IPS DF 4.7 (cell line): ENCODE data around the gene HRH2.

ENCODE experiments used
- DNase-seq: peaks from one replicate; pipeline ENCODE4 v3.0.0-alpha.2; 2013; ENCODE audit warnings: low spot score; ENCODE audit errors: extremely low read depth

HRH2 gene

GRCh38 chr5:175675873-175676272 lies 18.0 kb downstream of the HRH2 start:
- DNase-seq = no peak

GRCh38 chr5:175677571-175677970 lies 19.7 kb downstream of the HRH2 start:
- no peak for DNase-seq

GRCh38 chr5:175678074-175678473 lies 20.2 kb downstream of the HRH2 start:
- no peak for DNase-seq

GRCh38 chr5:175679411-175679810 lies 21.5 kb downstream of the HRH2 start:
- DNase-seq = no peak

- DNase-seq = no peak
These were observed 22.1 kb downstream of the HRH2 start for GRCh38 chr5:175680020-175680419.

GRCh38 chr5:175680463-175680862 lies 22.6 kb downstream of the HRH2 start:
- no peak for DNase-seq

GRCh38 chr5:175681045-175681967 lies 23.4 kb downstream of the HRH2 start:
- no peak for DNase-seq

- DNase-seq = no peak
These were observed 24.1 kb downstream of the HRH2 start for GRCh38 chr5:175681968-175682340.

GRCh38 chr5:175682664-175683063 lies 24.8 kb downstream of the HRH2 start:
- no peak for DNase-seq

- no peak for DNase-seq
These were observed 25.4 kb downstream of the HRH2 start for GRCh38 chr5:175683231-175683630.

GRCh38 chr5:175683921-175684320 lies 26.1 kb downstream of the HRH2 start:
- DNase-seq = no peak

- DNase-seq = no peak
These were observed 27.1 kb downstream of the HRH2 start for GRCh38 chr5:175684931-175685330.

- DNase-seq = no peak
These were observed 28.0 kb downstream of the HRH2 start for GRCh38 chr5:175685701-175686350.

GRCh38 chr5:175686396-175686795 lies 28.5 kb downstream of the HRH2 start:
- DNase-seq = no peak

- no peak for DNase-seq
These were observed 29.0 kb downstream of the HRH2 start for GRCh38 chr5:175686826-175687225.

- DNase-seq = no peak
These were observed 29.4 kb downstream of the HRH2 start for GRCh38 chr5:175687231-175687701.

GRCh38 chr5:175688352-175689146 lies 30.7 kb downstream of the HRH2 start:
- no peak for DNase-seq

GRCh38 chr5:175689147-175689991 lies 31.5 kb downstream of the HRH2 start:
- DNase-seq = no peak

- no peak for DNase-seq
These were observed 32.2 kb downstream of the HRH2 start for GRCh38 chr5:175690025-175690424.

GRCh38 chr5:175690586-175690985 lies 32.7 kb downstream of the HRH2 start:
- no peak for DNase-seq

- DNase-seq = no peak
These were observed 33.9 kb downstream of the HRH2 start for GRCh38 chr5:175691761-175692160.
